ENCODE results near the gene CHCHD6. TPM values are rescaled to one million over a fixed set of nuclear protein-coding genes. Genes with fewer than 3 reads are reported as not detected.

Gene CHCHD6
- total RNA-seq, 1 experiment from 2014 or later = 33.0 TPM

DNA sequence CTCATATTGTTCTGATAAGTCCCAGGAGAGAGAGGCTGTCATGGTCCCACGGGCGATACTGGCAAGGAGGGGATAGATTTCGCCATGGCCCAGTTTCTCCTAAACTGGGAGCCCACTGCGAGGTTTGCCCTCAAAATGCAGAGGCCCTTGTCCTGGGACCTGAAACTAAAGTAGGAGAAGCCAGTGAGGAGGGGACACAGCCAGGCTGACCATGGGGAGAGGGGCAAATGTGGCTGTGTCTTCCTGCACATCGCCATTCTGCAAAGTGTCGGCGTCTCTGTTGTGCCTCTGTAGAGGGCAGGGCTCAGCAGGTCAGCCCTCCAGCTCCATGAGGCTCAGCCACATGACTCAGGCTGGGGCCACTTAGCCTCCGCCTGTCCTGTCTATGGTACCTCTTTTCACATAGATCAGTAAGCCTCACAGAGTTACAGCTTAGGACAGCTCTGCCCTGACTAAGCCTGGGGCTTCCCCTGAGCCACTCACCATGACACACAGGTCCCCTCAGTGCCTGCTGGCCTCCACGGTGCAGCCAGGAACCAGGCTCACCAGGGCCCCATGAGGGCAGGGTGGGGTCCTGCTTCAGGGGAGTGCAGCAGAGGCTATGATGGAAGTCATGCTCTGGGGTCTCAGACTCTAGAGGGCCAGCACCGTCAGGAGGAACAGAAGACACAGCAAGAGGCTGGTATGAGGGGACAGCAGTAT is 250.3 kb downstream of the CHCHD6 start:
- BruUV-seq (replicated peaks) = no TSS peak

DNA sequence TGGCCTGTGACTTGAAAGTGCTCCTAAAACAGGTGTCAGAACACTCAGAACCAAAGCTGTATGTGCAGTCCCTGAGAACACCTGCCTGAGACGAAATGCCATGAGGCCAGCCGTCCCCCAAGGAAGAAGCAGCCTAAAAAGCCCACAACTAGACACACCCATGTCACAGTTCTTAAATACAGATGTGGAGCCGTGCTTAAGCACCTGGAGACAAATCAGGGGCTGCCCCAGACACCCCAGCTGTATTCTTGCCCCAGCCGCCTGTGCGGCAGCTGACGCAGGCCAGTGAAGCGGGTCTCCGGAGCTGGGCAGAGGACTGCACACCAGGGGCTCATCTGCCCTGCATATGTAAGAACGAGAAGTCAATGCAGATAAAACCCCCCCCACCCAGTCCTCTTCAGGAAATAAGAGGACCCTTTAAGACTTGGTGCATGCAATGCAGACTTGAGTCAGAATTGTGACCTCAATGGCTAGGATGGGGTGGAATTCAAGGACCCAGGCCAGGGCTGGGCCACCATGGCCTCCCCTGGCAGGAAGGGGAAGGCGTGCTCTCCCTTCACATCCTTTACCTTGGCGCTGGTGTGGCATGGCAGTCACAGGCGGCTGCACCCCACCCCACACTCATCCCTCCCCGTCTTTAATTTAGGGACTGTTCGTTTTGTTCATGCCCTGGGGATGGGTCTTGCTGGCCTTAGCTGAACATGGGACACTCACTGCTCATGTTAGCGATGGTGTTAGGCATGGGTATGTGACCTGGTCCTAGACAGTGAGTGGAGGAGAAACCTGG is 251.2 kb downstream of the CHCHD6 start:
- ChIA-PET CTCF (no interaction called here), POLR2A (ENCODE audit: unreplicated experiment) (no interaction called here)
- H3K9me2 ChIP-seq (replicated peaks; ENCODE audit: low read length) = no peaks in the 10 kb centered on the region
- no peak overlapping the region for H3K9ac ChIP-seq (ENCODE audit: low read length)
- intact Hi-C loops (cut with micrococcal nuclease) = no loop called here
- no peak overlapping the region for H3K27ac ChIP-seq (ENCODE audit: low read length)
- H2AFZ ChIP-seq (ENCODE audit: low read length) = no peak overlapping the region
- no peaks in the 10 kb centered on the region for H3K36me3 ChIP-seq (ENCODE audit: low read depth, low read length)
- no TSS peak for BruUV-seq (replicated peaks)
- peaks cover 9% of the 10 kb centered on the region for H3K4me1 ChIP-seq (ENCODE audit: insufficient read depth, low read length)
- TF ChIP-seq EZH2 (IDR thresholded peaks at IDR 0.05; ENCODE audit: low read length, unreplicated experiment) (no peak), EZH2phosphoT487 (IDR thresholded peaks at IDR 0.05; ENCODE audit: borderline replicate concordance, low read length) (no peak)
- TF ChIP-seq, protein P1, sequence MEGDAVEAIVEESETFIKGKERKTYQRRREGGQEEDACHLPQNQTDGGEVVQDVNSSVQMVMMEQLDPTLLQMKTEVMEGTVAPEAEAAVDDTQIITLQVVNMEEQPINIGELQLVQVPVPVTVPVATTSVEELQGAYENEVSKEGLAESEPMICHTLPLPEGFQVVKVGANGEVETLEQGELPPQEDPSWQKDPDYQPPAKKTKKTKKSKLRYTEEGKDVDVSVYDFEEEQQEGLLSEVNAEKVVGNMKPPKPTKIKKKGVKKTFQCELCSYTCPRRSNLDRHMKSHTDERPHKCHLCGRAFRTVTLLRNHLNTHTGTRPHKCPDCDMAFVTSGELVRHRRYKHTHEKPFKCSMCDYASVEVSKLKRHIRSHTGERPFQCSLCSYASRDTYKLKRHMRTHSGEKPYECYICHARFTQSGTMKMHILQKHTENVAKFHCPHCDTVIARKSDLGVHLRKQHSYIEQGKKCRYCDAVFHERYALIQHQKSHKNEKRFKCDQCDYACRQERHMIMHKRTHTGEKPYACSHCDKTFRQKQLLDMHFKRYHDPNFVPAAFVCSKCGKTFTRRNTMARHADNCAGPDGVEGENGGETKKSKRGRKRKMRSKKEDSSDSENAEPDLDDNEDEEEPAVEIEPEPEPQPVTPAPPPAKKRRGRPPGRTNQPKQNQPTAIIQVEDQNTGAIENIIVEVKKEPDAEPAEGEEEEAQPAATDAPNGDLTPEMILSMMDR (conservative IDR thresholded peaks at IDR 0.05; ENCODE audit: low read depth, low read length) = no peak
- no peaks in the 10 kb centered on the region for H3K79me2 ChIP-seq (ENCODE audit: low read length)
- H4K20me1 ChIP-seq (ENCODE audit: low read length) = no peaks in the 10 kb centered on the region
- no peak overlapping the region for H3K4me2 ChIP-seq (ENCODE audit: low read length)
- H3K9me3 ChIP-seq (ENCODE audit: low read length) = no peaks in the 10 kb centered on the region
- H3F3A ChIP-seq (ENCODE audit: low read length, unreplicated experiment) = no peaks in the 10 kb centered on the region
- no peak overlapping the region for H3K4me3 ChIP-seq (ENCODE audit: low read length)
- H3K27me3 ChIP-seq (ENCODE audit: low read length) = no peaks in the 10 kb centered on the region
- ATAC-seq (no peak), DNase-seq (no peak)

More for the DNA sequence above, 250.3 kb downstream of the CHCHD6 start:
- peaks cover under 1% of the 10 kb centered on the region; the same call in 1 of the 2 replicates for H3K4me1 ChIP-seq (ENCODE audit: insufficient read depth, low read length)
- CTCF ChIA-PET = no interaction called here
- no peaks in the 10 kb centered on the region for H3K79me2 ChIP-seq (ENCODE audit: low read length)
- no peak for DNase-seq
- H3K9me2 ChIP-seq (replicated peaks; ENCODE audit: low read length) = no peaks in the 10 kb centered on the region
- no peaks in the 10 kb centered on the region for H4K20me1 ChIP-seq (ENCODE audit: low read length)
- H3F3A ChIP-seq (ENCODE audit: low read length, unreplicated experiment) = no peaks in the 10 kb centered on the region
- POLR2A ChIA-PET (ENCODE audit: unreplicated experiment) = no interaction called here
- TF ChIP-seq, protein P1 (conservative IDR thresholded peaks at IDR 0.05; ENCODE audit: low read depth, low read length) = no peak
- TF ChIP-seq EZH2phosphoT487 (IDR thresholded peaks at IDR 0.05; ENCODE audit: borderline replicate concordance, low read length) = no peak
- no peak for TF ChIP-seq EZH2 (IDR thresholded peaks at IDR 0.05; ENCODE audit: low read length, unreplicated experiment)
- H3K9ac ChIP-seq (ENCODE audit: low read length) = no peak overlapping the region
- no peak overlapping the region for H2AFZ ChIP-seq (ENCODE audit: low read length)
- H3K9me3 ChIP-seq (ENCODE audit: low read length) = no peaks in the 10 kb centered on the region
- H3K36me3 ChIP-seq (ENCODE audit: low read depth, low read length) = no peaks in the 10 kb centered on the region
- no peak overlapping the region for H3K4me3 ChIP-seq (ENCODE audit: low read length)
- no peaks in the 10 kb centered on the region for H3K27me3 ChIP-seq (ENCODE audit: low read length)
- intact Hi-C loops (cut with micrococcal nuclease) = no loop called here
- ATAC-seq = no peak
- H3K4me2 ChIP-seq (ENCODE audit: low read length) = no peak overlapping the region
- H3K27ac ChIP-seq (ENCODE audit: low read length) = no peak overlapping the region

DNA sequence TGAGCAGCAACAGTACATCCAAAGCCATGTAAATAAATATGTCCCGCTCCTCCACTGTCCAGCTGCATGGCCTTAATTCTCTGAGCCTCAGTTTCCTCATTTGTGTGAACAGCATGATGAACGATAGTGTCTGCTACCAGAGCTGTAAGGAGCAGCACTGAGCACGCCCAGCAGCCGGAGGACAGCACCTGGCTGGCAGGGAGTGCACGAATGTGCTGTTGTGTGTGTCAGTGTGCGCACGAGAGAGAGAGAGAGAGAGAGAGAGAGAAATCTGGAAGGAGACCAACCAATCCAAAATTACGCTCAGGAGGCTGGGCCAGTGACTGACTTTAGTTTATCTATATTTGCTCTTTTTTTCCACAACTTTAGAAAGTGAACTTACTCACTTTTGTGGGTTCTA is 252.3 kb downstream of the CHCHD6 start:
- Histone ChIP-seq H4K20me1 (ENCODE audit: low read length) (no peaks in the 10 kb centered on the region), H3K9ac (ENCODE audit: low read length) (no peak overlapping the region), H3K4me2 (ENCODE audit: low read length) (no peak overlapping the region), H3K36me3 (ENCODE audit: low read depth, low read length) (no peaks in the 10 kb centered on the region), H3F3A (ENCODE audit: low read length, unreplicated experiment) (no peaks in the 10 kb centered on the region), H3K79me2 (ENCODE audit: low read length) (no peaks in the 10 kb centered on the region), H3K27ac (ENCODE audit: low read length) (no peak overlapping the region), H2AFZ (ENCODE audit: low read length) (no peak overlapping the region), H3K9me2 (replicated peaks; ENCODE audit: low read length) (no peaks in the 10 kb centered on the region), H3K4me1 (ENCODE audit: insufficient read depth, low read length) (peaks cover 21% of the 10 kb centered on the region), H3K9me3 (ENCODE audit: low read length) (no peaks in the 10 kb centered on the region), H3K4me3 (ENCODE audit: low read length) (no peak overlapping the region), H3K27me3 (ENCODE audit: low read length) (no peaks in the 10 kb centered on the region)
- ChIA-PET POLR2A (ENCODE audit: unreplicated experiment) (interaction anchor here (0.7 kb wide), 1 partner anchor 124 kb away, joined by 3 read pairs; no protein-coding TSS in a partner anchor), CTCF (no interaction called here)
- ATAC-seq (no peak), DNase-seq (no peak)
- no TSS peak for BruUV-seq (replicated peaks)
- intact Hi-C loops (cut with micrococcal nuclease) = no loop called here
- TF ChIP-seq EZH2phosphoT487 (IDR thresholded peaks at IDR 0.05; ENCODE audit: borderline replicate concordance, low read length) (no peak), EZH2 (IDR thresholded peaks at IDR 0.05; ENCODE audit: low read length, unreplicated experiment) (no peak)
- TF ChIP-seq, protein P1 (conservative IDR thresholded peaks at IDR 0.05; ENCODE audit: low read depth, low read length) = no peak

Data from PC-3 (cell line).